ENCODE measurements around the gene RFX2. TPM values are rescaled to one million over a fixed set of nuclear protein-coding genes. Genes with fewer than 3 reads are reported as not detected.

RFX2 gene
- total RNA-seq, 4 donors from 2014 or later = 0.31 to 10.5 (median 2.2) TPM

GRCh38 chr19:5974721-5975387 lies 135.4 kb downstream of the RFX2 start:
- Histone ChIP-seq H3K27ac (no peak overlapping the region), H3K36me3 (no peaks in the 10 kb centered on the region), H3K4me3 (no peak overlapping the region), H3K27me3 (no peaks in the 10 kb centered on the region), H3K9me3 (no peaks in the 10 kb centered on the region), H3K4me1 (peaks cover 33 to 50% of the 10 kb centered on the region in 2 donors)
- no peak for ATAC-seq
- in situ Hi-C loops (cut with MboI; ENCODE audit: low sequenced_read_pairs in 4 of 4) = no loop called here
- TF ChIP-seq CTCF (IDR thresholded peaks at IDR 0.05 in 4 of 5, conservative IDR thresholded peaks at IDR 0.05 in 1 of 5) = no peak
- TF ChIP-seq POLR2A (IDR thresholded peaks at IDR 0.05) = no peak
- DNase-seq = no peak
- intact Hi-C loops (cut with DNase I; ENCODE audit: low total_unique reads) = loop anchor here (5.0 kb wide), 4 partner anchors 73 to 353 kb away; partner anchors contain the start of genes DUS3L, NDUFA11, SAFB and SAFB2

GRCh38 chr19:5973867-5974635 lies 136.2 kb downstream of the RFX2 start:
- no peaks in the 10 kb centered on the region for H3K36me3 ChIP-seq
- peaks cover 38 to 58% of the 10 kb centered on the region in 2 donors for H3K4me1 ChIP-seq
- no peak overlapping the region for H3K27ac ChIP-seq
- DNase-seq (no peak), ATAC-seq (no peak)
- H3K9me3 ChIP-seq = no peaks in the 10 kb centered on the region
- in situ Hi-C loops (cut with MboI; ENCODE audit: low sequenced_read_pairs in 4 of 4) (no loop called here), intact Hi-C loops (cut with DNase I; ENCODE audit: low total_unique reads) (no loop called here)
- H3K4me3 ChIP-seq = no peak overlapping the region
- TF ChIP-seq CTCF (IDR thresholded peaks at IDR 0.05 in 4 of 5, conservative IDR thresholded peaks at IDR 0.05 in 1 of 5) (no peak), POLR2A (IDR thresholded peaks at IDR 0.05) (no peak)
- no peaks in the 10 kb centered on the region for H3K27me3 ChIP-seq

- TF ChIP-seq POLR2A (IDR thresholded peaks at IDR 0.05) (no peak), CTCF (IDR thresholded peaks at IDR 0.05 in 4 of 5, conservative IDR thresholded peaks at IDR 0.05 in 1 of 5) (no peak)
- no peak for DNase-seq
- H3K4me1 ChIP-seq = peaks cover 40 to 58% of the 10 kb centered on the region in 2 donors
- no peaks in the 10 kb centered on the region for H3K27me3 ChIP-seq
- H3K36me3 ChIP-seq = no peaks in the 10 kb centered on the region
- in situ Hi-C loops (cut with MboI; ENCODE audit: low sequenced_read_pairs in 4 of 4) (no loop called here), intact Hi-C loops (cut with DNase I; ENCODE audit: low total_unique reads) (no loop called here)
- H3K27ac ChIP-seq = no peak overlapping the region
- H3K9me3 ChIP-seq = no peaks in the 10 kb centered on the region
- ATAC-seq = no peak
- no peak overlapping the region for H3K4me3 ChIP-seq
Measured at GRCh38 chr19:5973376-5973775, 136.9 kb downstream of the RFX2 start.

GRCh38 chr19:5972355-5972731 lies 138.0 kb downstream of the RFX2 start:
- intact Hi-C loops (cut with DNase I; ENCODE audit: low total_unique reads) = no loop called here
- H3K27me3 ChIP-seq = no peaks in the 10 kb centered on the region
- no peak overlapping the region for H3K4me3 ChIP-seq
- H3K4me1 ChIP-seq = peaks cover 50 to 66% of the 10 kb centered on the region in 2 donors
- H3K27ac ChIP-seq = no peak overlapping the region
- no peaks in the 10 kb centered on the region for H3K9me3 ChIP-seq
- H3K36me3 ChIP-seq = no peaks in the 10 kb centered on the region
- TF ChIP-seq CTCF (IDR thresholded peaks at IDR 0.05 in 4 of 5, conservative IDR thresholded peaks at IDR 0.05 in 1 of 5) = no peak
- TF ChIP-seq POLR2A (IDR thresholded peaks at IDR 0.05) = no peak
- in situ Hi-C loops (cut with MboI; ENCODE audit: low sequenced_read_pairs in 4 of 4) = no loop called here
- no peak for DNase-seq
- ATAC-seq = no peak

Data from gastrocnemius medialis (tissue), 4 donors.